Kidney capillary endothelial cell (primary cell): ENCODE results near the gene B3GNT3.

ENCODE experiments used
- DNase-seq: peaks from one replicate; pipeline ENCODE4 v3.0.0-alpha.2; 2018; ENCODE audit warnings: low spot score

Gene B3GNT3

DNA sequence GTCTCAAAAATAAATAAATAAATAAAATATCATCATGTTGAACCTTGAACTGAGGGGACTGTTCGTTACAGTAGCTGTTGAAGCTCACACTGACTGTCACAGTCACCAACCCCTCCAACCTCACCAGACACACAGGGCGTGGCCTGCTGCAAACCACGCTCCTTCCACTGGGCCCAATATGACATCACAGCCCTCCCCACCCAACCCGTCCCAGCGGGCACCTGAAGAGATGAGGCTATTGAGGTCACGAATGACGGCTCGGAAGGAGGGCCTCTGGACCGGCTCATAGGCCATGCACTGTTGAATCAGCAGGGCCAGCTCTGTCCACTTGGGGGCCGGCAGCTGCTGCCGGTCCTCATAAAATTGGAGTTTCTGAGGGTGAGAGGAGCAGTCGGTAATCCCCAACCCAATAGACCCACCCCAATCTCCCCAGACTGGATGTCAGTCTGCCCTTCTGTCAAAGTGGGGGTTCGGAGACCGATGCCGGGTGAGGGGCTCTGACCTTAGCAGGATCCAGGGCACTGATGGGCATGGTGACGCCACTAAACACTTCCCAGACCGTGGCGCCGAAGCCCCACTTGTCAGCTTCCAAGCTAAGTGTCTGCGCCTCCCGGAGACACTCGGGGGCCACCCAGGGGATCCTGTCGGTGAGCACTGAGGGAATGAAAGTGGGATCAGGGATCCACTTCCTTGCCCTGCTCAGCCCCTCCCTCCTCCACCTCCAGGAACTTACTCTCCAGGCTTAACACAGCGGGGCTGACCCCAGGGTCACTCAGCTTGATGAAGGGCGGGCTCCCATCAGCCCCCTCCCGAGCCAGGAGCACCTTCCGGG, 39.6 kb downstream of the B3GNT3 start:
- no peak for DNase-seq

DNA sequence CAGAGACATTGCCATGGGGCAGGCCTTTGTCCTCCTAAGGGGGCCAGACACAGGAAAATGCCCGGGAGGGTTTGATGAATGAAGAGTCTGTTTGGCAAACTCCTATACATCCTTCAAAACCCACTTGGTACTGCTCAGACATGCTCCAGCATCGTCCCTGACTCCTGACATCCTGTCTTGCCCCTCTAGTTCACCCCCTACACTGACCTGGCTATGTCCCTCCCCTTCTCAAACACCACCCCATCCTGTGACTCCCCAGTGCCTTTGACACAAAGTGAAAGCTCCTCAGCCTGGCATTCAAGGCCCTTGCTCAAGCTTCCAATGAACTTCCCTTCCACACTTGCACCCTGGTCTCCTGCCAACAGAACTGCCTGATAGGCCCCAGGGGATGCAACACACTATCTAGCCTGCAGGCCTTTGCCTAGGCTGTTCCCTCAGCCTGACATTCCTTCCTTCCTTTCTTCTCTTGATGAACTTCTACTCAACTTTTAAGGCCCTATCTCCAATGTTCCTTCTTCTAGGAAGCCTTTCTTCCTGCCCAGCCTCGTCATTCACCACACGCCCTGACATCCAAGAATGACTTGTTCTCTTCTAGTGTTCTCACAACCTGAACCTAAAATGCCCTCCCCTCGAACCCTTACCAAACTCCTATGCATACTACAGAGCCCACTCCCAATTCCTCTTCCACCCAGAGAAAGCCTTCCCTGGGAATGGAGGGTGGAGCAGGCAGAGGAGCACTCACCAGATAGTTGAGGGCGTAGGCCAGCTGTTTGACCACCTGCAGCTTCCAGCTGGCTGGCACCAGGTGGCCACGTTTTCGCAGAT, 40.5 kb downstream of the B3GNT3 start:
- DNase-seq: no peak

- no peak for DNase-seq
Observed at GRCh38 chr19:17836530-17836929, 41.6 kb downstream of the B3GNT3 start.

- DNase-seq: no peak
Observed at GRCh38 chr19:17837972-17838371, 43.0 kb downstream of the B3GNT3 start.

DNA sequence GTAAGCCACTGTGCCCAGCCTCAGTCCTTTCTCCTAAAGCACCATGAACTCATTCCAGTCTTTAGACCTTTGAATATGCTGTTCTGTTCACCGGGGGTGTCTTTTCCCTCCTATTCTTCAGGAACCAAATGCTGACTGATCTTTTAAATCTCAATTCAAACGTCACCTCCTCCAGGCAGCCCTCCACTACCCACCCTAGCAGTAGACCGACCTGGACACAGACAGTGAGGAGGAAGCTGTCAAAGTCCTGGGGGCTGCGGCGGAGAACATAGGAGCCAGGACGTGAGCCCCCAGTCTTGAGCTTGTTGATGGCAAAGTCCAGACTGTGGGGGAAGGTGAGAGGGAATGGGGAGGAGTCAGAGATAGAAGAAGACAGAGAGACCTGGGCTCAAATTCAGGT, 45.1 kb downstream of the B3GNT3 start:
- no peak for DNase-seq

- no peak for DNase-seq
Observed at GRCh38 chr19:17841371-17841809, 46.5 kb downstream of the B3GNT3 start.

- no peak for DNase-seq
Observed at GRCh38 chr19:17841810-17842662, 47.1 kb downstream of the B3GNT3 start.

GRCh38 chr19:17842663-17843291, 47.8 kb downstream of the B3GNT3 start:
- DNase-seq: no peak

- no peak for DNase-seq
Observed at GRCh38 chr19:17843292-17843827, 48.4 kb downstream of the B3GNT3 start.

DNA sequence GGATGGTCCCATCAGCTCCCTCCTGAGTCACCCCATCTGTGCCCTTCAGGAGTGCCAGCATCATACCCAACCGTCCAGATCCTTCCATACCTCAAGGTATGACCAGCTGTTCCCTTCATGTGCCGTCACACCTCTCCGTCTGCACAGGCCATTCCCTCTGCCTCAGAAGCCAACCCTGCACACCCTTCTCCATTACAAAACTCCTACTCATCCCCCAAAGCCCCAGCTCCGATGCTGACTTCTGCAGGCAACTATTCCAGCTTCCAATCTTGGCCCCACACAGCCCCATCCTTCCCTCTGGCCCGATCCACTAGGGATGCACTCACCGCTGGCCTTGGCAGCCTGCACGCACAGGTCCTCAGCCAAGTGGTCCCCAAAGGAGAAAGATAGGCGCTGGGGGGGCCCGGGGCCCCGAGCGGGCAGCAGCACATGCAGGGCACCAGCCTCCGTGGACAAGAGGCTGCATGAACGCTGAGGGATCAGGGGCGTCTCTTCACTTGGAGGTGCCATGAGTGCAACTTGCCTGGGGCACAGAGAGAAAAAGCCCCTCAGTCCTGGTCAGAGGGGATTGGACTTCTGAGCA, 49.1 kb downstream of the B3GNT3 start:
- DNase-seq: no peak

GRCh38 chr19:17846146-17846545, 51.2 kb downstream of the B3GNT3 start:
- no peak for DNase-seq

GRCh38 chr19:17847538-17848366, 52.8 kb downstream of the B3GNT3 start, which contains the start of gene JAK3:
TSS of gene JAK3 (minus strand) at chr19:17847982. CDS start at chr19:17844417, 3,565 bp downstream.
- DNase-seq: peak; percentile 64

- DNase-seq: no peak
Observed at GRCh38 chr19:17848595-17849292, 53.8 kb downstream of the B3GNT3 start.

GRCh38 chr19:17854061-17854460, 59.1 kb downstream of the B3GNT3 start:
- no peak for DNase-seq

DNA sequence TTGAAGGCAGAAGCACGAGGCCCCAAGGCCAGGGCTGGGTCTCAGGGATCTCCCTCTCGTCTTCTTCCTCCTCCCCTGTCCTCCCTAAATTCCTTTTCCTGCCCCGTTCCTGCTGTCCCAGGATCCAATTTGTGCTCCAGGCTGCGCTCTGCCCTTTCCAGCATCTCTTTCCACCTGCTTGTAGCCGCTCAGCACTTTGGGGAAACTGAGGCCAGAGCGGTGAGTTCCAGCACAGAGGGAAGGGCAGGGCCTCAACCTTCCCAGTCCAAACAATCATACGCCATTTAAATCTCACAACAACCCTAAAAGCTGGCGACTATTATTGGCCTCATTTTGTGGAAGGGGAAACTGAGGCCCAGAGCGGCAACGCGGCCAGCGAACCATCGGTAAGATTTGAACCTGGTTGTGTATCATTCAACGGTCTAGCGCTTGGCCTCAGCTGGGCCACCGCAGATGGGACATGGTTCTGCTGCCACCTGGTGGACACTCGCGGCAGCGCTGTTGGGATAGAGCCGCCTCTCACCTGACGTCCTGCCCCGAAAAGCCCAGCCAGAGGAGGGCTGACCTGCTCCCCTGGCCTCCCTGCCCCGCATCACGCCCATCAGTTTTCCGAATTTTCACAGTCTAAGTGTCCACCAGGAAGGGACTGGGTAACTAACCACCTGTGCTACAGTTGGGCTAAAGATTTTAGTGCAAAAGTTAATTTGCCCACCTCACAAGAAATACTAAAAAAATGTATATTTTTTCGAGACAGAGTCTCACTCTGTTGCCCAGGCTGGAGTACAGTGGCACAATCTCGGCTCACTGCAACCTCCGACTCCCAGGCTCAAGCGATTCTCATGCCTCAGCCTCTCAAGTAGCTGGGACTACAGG, 60.6 kb downstream of the B3GNT3 start:
- DNase-seq: peak; percentile 66

DNA sequence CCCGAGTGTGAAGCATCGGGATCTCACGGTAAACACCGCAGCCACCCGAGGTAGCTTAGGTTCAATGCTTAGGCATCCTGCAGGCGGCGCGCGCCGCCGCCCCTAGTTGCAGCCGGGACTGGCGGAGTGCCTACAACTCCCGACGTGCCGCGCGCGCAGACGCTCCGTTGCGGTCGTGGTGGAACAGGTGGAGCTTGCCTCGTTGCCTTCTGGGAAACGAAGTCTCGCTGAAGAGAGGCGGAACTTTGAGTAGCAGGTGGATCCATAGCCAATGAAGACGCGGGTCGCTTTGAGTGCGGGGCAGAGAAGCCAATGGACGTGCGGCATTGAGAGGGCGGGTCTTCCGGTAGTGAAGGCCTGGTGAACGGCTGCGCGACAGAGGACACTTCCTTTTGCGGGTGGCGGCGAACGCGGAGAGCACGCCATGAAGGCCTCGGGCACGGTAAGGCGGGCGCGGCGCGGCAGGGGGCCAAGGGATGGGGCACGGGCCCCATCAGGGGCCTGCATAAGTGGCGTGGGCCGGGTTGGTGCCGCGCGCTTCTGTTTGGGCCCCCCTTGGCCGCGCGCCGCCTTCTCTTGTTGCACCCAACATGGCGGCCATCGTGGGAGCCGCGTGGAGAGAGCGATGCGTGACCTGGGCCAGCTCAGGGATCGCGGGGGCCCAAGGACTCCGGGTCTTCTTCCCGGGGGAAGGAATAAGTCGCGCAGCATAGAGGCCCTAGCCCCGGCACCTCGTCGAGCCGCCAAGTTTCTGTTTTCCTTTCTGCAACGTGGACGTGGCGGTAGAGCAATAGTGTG, 64.8 kb downstream of the B3GNT3 start, which contains the start of gene RPL18A:
Gene RPL18A, plus strand, starts transcription at position 378 of the 798 bp plus-strand sequence. Its CDS starts 47 bp downstream, at position 425.
- peak; percentile 99 for DNase-seq

GRCh38 chr19:17860331-17860992, 65.5 kb downstream of the B3GNT3 start:
- DNase-seq: no peak
